ENCODE results near the gene SH3D19.

GRCh38 chr4:151344948-151345347 is 19.5 kb upstream of the SH3D19 start:
- no peak for TF ChIP-seq POLR2A (IDR thresholded peaks at IDR 0.05)
- TF ChIP-seq CTCF (IDR thresholded peaks at IDR 0.05), result no peak

Data from ovary (tissue), 3 donors.